ENCODE results near the gene RBM19. TPM values are rescaled to one million over a fixed set of nuclear protein-coding genes. Genes with fewer than 3 reads are reported as not detected.

RBM19 gene
- total and polyA plus RNA-seq, 12 donors: 13.3 to 26.6 (median 16.2) TPM

DNA sequence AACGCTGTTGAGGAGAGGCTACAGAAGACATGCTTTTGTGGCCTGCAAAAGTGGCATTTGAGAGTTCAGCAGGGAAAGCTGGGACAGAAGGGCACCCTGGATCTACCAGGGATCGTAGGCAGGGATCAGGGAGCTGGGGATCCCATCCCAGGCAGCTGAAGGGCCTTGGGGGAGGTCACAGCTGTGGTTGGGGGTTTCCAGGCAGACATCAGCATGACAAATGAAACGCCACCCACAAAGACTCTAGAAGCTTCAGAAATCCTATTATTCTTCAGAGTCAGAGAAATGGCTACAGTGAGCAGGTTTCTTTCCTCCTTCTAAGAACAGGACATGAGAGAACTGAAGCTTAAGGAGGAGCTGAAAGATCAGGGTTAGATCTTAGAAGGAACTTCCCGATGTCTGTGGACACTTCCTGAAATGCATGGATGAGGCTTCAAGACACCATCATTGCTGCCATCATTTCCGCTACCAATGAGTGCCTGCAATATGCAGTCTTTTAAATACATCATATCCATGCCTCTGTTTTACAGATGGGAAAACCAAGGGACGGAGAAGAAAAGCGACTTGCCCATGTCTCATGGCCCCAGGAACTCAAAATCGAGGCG, 104.3 kb downstream of the RBM19 start:
- H3K27ac ChIP-seq: no peak overlapping the region
- H3K27me3 ChIP-seq: no peaks in the 10 kb centered on the region
- no peak overlapping the region for H3K4me3 ChIP-seq
- H3K9me3 ChIP-seq: no peaks in the 10 kb centered on the region
- ATAC-seq (no peak), DNase-seq (no peak)
- WGBS, 2 donors: 91 to 96% methylated on average over 9 of the region's 9 CpGs
- intact Hi-C loops (cut with DNase I): no loop called here
- TF ChIP-seq, protein P1, sequence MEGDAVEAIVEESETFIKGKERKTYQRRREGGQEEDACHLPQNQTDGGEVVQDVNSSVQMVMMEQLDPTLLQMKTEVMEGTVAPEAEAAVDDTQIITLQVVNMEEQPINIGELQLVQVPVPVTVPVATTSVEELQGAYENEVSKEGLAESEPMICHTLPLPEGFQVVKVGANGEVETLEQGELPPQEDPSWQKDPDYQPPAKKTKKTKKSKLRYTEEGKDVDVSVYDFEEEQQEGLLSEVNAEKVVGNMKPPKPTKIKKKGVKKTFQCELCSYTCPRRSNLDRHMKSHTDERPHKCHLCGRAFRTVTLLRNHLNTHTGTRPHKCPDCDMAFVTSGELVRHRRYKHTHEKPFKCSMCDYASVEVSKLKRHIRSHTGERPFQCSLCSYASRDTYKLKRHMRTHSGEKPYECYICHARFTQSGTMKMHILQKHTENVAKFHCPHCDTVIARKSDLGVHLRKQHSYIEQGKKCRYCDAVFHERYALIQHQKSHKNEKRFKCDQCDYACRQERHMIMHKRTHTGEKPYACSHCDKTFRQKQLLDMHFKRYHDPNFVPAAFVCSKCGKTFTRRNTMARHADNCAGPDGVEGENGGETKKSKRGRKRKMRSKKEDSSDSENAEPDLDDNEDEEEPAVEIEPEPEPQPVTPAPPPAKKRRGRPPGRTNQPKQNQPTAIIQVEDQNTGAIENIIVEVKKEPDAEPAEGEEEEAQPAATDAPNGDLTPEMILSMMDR (IDR thresholded peaks at IDR 0.05): no peak
- peaks cover 0 to 34% (median 5%) of the 10 kb centered on the region in 9 donors for H3K36me3 ChIP-seq
- H3K4me1 ChIP-seq: peaks cover 0 to 19% (median 0%) of the 10 kb centered on the region in 9 donors

DNA sequence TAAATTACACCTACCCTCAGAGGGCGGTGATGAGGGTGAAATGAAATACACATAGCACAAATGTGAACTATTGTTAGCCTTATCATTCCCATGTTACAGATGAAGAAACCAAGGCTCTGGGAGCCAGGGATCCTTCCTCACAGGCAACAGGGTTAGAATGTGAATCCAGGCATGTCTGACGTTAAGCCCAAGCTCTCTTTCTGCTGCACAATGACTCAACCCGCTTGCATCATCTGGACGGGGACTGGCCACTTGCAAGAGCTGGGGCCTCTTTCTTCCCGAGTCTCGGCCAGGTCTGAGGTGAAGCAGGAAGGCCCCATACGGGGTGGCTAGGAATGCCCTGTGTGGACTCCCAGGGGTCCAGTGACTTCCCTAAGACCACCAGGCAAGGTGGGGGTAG, 105.2 kb downstream of the RBM19 start:
- 91 to 94% methylated on average over 7 of the region's 7 CpGs for WGBS, 2 donors
- ATAC-seq (no peak), DNase-seq (no peak)
- Histone ChIP-seq H3K4me1 (peaks cover 0 to 19% (median 5%) of the 10 kb centered on the region in 9 donors), H3K9me3 (no peaks in the 10 kb centered on the region), H3K27ac (no peak overlapping the region), H3K4me3 (no peak overlapping the region), H3K36me3 (peaks cover 0 to 40% (median 5%) of the 10 kb centered on the region in 9 donors), H3K27me3 (no peaks in the 10 kb centered on the region)
- TF ChIP-seq, protein P1 (IDR thresholded peaks at IDR 0.05): no peak
- intact Hi-C loops (cut with DNase I): no loop called here

DNA sequence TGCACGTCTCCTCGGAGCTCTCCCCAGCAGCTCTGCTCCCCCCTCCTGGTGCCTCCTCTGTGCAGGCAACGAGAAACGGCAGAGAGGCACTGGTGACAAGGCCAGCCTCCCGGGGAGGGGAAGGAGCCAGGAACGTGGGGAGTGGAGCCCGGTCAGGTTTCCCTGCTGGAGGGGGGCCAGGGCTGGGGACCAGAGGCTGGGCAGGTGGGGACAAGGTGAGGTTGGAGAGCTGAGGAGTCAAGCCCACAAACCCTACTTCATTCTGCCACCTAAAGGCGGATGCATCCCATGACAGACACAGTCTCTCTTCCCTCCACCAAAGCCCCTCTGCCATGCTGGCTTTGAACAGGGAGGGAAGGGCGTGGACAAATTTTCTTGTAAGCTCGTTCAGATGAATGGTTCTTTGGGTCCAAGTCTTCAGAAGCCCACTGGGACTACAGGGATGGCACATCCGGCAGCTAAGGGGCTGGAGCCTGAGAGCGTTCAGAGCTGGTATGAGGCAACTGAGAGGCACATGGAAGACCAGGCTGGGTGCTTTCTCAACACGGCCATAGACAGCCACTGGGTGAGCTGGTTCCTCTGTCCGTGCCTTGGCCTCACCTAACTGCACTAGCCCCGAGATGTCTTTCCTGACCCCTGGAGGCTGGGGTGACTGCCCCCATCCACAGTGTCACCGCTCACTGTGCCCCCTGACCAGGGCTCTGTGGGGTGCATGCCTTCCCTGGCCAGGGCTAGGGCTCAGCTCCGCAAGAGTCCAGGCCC, 105.9 kb downstream of the RBM19 start:
- Histone ChIP-seq H3K27ac (no peak overlapping the region), H3K4me1 (peaks cover 0 to 19% (median 9%) of the 10 kb centered on the region in 9 donors), H3K4me3 (no peak overlapping the region), H3K9me3 (no peaks in the 10 kb centered on the region), H3K27me3 (no peaks in the 10 kb centered on the region), H3K36me3 (peaks cover 0 to 43% (median 5%) of the 10 kb centered on the region in 9 donors)
- ATAC-seq (no peak), DNase-seq (no peak)
- TF ChIP-seq, protein P1 (IDR thresholded peaks at IDR 0.05): peak in 1 of 9 donors; percentile 19
- intact Hi-C loops (cut with DNase I): no loop called here
- WGBS, 2 donors: 83% methylated on average over 17 of the region's 17 CpGs

DNA sequence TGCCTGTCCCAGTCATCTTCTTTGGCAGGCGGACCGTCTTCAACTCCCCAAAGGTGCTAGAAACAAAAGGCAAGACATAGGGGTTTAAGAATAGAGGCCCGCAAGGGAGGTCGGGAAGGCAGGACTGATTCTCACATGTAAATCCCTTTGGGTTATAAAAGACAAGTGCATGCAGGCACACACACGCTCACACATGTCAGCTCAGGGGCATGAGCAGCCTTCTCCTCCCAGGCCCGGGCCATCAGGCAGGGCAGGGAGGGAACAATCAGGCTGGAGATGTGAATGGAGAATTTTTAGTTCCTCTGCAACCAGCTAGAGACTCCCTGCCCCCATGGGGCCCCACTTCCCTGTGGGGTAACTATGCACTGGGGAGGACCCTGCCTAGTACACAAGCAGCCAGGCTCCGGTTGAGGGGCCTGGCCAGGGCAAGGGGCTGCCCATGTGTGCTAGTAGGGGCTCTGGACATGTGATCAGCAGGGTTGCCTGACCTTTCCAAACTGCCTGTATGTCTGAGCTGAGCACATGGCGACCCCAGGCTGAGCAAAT, 107.2 kb downstream of the RBM19 start:
- WGBS, 2 donors: 79 to 96% methylated on average over 8 of the region's 8 CpGs
- H3K27ac ChIP-seq: no peak overlapping the region
- TF ChIP-seq, protein P1 (IDR thresholded peaks at IDR 0.05): no peak
- H3K4me3 ChIP-seq: no peak overlapping the region
- no peaks in the 10 kb centered on the region for H3K27me3 ChIP-seq
- peaks cover 0 to 25% (median 17%) of the 10 kb centered on the region in 9 donors for H3K4me1 ChIP-seq
- no peaks in the 10 kb centered on the region for H3K9me3 ChIP-seq
- ATAC-seq (no peak), DNase-seq (no peak)
- intact Hi-C loops (cut with DNase I): no loop called here
- peaks cover 0 to 48% (median 5%) of the 10 kb centered on the region in 9 donors for H3K36me3 ChIP-seq

All from heart right ventricle (tissue), 16 donors.